AG04449 (cell line): ENCODE data around the gene COX7B2.
A peak's percentile ranks its signal among the peaks of the same experiment; 100 is the strongest.

Experiments used
- CTCF ChIA-PET: fragments of 350-600 bp; formaldehyde crosslinking; extraction: SDS; loops from one replicate; lab custom pipeline; 2021; ENCODE audit warnings: antibody characterized with exemption; lab: Yijun Ruan, JAX
- POLR2A ChIA-PET: fragments of 400-600, 350-600 bp; formaldehyde crosslinking; extraction: SDS; loops from one replicate; lab custom pipeline; 2020; ENCODE audit warnings: antibody characterized with exemption, inconsistent platforms; lab: Yijun Ruan, JAX
- DNase-seq: peaks from one replicate; pipeline ENCODE4 v3.0.0-alpha.2; 2010; ENCODE audit warnings: low read depth, low spot score
- H3K4me3 ChIP-seq: 2 replicates; pipeline ENCODE4 v1.5.1; 2011; ENCODE audit warnings: low read depth, mild to moderate bottlenecking, control low read depth, low read length
- TF ChIP-seq, protein P1 (sequence below): IDR thresholded peaks from one replicate; pipeline ENCODE4 v1.5.1; 2011; ENCODE audit warnings: mild to moderate bottlenecking, moderate library complexity, low read length, control low read depth, inconsistent platforms; ENCODE audit not compliant: insufficient read depth; ENCODE audit errors: missing control alignments

COX7B2 gene

DNA sequence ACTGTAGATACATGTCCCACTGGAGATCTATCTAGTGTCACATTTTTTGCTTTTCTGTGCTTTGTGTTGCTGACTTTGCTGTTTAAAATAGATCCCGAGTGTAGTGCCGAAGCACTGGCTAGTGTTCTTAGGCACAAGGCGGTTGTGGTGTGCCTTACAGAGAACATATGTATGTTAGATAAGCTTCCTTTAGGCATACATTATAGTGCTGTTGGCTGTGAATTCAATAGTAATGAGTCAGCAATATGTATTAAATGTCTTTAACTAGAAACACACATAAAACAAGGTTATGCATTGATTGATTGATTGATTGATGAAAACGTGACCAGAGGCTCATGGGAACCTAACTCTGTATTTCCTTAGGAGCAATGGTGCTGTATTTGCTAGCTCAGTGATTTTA is 56.2 kb downstream of the COX7B2 start:
- ChIA-PET CTCF (interaction anchor here (0.7 to 2.2 kb wide), 2 partner anchors 9 to 181 kb away, joined by 3 to 15 read pairs; no protein-coding TSS in a partner anchor), POLR2A (no interaction called here)
- no peak overlapping the region for H3K4me3 ChIP-seq
- DNase-seq: no peak
- TF ChIP-seq, protein P1, sequence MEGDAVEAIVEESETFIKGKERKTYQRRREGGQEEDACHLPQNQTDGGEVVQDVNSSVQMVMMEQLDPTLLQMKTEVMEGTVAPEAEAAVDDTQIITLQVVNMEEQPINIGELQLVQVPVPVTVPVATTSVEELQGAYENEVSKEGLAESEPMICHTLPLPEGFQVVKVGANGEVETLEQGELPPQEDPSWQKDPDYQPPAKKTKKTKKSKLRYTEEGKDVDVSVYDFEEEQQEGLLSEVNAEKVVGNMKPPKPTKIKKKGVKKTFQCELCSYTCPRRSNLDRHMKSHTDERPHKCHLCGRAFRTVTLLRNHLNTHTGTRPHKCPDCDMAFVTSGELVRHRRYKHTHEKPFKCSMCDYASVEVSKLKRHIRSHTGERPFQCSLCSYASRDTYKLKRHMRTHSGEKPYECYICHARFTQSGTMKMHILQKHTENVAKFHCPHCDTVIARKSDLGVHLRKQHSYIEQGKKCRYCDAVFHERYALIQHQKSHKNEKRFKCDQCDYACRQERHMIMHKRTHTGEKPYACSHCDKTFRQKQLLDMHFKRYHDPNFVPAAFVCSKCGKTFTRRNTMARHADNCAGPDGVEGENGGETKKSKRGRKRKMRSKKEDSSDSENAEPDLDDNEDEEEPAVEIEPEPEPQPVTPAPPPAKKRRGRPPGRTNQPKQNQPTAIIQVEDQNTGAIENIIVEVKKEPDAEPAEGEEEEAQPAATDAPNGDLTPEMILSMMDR: no peak

DNA sequence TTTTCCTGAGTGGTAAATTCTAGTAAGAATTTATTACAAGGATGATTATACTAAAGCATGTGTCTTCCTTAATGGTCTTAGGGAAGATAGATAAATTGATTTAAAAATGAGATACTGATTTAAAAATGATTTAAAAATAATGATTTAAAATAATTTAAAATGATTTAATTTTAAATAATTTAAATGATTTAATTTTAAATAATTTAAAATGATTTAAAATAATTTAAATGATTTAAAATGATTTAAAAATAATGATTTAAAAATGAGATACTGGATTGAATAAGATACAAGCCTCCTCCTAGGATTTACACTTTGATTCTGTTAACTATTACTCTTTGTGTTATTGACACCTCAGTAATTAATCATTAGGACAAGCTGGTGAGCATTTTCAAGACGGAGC is 59.0 kb downstream of the COX7B2 start:
- POLR2A ChIA-PET: no interaction called here
- CTCF ChIA-PET: no interaction called here
- no peak overlapping the region for H3K4me3 ChIP-seq
- TF ChIP-seq, protein P1: no peak
- no peak for DNase-seq

- TF ChIP-seq, protein P1: peak; percentile 49
- POLR2A ChIA-PET: no interaction called here
- no peak overlapping the region for H3K4me3 ChIP-seq
- DNase-seq: peak; percentile 7
- CTCF ChIA-PET: interaction anchor here (0.7 to 3.4 kb wide), 17 partner anchors 9 to 546 kb away, joined by 3 to 15 read pairs (median 4); no protein-coding TSS in a partner anchor
These were observed 64.6 kb downstream of the COX7B2 start for GRCh38 chr4:46844325-46844917.

- no peak overlapping the region for H3K4me3 ChIP-seq
- TF ChIP-seq, protein P1: no peak
- ChIA-PET POLR2A (no interaction called here), CTCF (no interaction called here)
- no peak for DNase-seq
These were observed 69.9 kb downstream of the COX7B2 start for GRCh38 chr4:46839128-46839527.

- DNase-seq: no peak
- H3K4me3 ChIP-seq: no peak overlapping the region
- CTCF ChIA-PET: no interaction called here
- POLR2A ChIA-PET: interaction anchor here (0.7 kb wide), 1 partner anchor 234 kb away, joined by 4 read pairs; no protein-coding TSS in a partner anchor
- TF ChIP-seq, protein P1: no peak
These were observed 71.4 kb downstream of the COX7B2 start for GRCh38 chr4:46837639-46838038.

DNA sequence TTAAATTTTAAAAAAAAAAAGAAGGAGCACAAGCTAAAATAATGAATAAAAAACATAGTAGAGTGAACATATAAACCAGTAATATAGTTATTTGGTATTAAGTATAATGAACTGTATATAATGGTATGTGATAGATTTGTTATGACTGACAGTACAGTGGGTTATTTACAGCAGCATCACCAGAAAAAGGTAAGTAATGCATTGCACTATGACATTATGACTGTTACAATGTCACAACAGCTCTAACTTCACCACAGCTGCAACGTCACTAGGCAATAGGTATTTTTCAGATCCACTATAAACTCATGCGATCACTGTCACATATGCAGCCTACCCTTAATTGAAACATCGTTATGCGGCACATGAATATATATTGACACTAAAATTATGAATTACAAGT is 72.5 kb downstream of the COX7B2 start:
- DNase-seq: no peak
- TF ChIP-seq, protein P1: no peak
- POLR2A ChIA-PET: interaction anchor here (0.7 kb wide), 1 partner anchor 57 kb away, joined by 3 read pairs; no protein-coding TSS in a partner anchor
- CTCF ChIA-PET: interaction anchor here (2.3 kb wide), 1 partner anchor 8 kb away, joined by 10 read pairs; no protein-coding TSS in a partner anchor
- no peak overlapping the region for H3K4me3 ChIP-seq
